Measurements from ENCODE around the gene PLCB1. TPM values are rescaled to one million over a fixed set of nuclear protein-coding genes. Genes with fewer than 3 reads are reported as not detected.

Gene PLCB1
- total and polyA plus RNA-seq, 2 experiments from 2014 or later, result 14.9 to 20.7 TPM

DNA sequence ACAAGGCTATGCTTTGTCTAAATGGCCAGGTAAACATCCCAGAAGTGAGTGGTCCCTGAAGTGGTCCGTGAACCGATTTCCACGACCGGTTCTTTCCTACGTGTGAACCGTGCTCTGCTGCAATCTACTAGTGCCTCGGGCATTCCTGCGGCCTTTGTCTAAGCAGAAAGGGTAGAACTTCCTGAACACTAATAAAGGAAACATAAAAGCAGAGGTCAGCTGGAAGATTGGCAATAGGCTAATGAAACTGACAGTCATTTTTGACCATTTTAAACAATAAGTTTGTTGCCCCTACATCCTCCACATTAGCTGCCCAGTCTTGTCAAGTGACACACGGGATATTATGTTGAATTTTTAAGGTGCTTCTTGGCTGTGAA lies 410.0 kb downstream of the PLCB1 start:
- DNase-seq (ENCODE audit: low spot score), result no peak
- H3F3A ChIP-seq (replicated peaks; ENCODE audit: low read depth), result no peaks in the 10 kb centered on the region

More for the DNA sequence above, 410.0 kb downstream of the PLCB1 start:
- H3K9me2 ChIP-seq (ENCODE audit: insufficient read depth), result no peaks in the 10 kb centered on the region
- H3K4me3 ChIP-seq, result no peak overlapping the region
- H3K36me3 Mint-ChIP-seq (ENCODE audit: low read depth), result no peaks in the 10 kb centered on the region
- H3K4me1 Mint-ChIP-seq, result no peaks in the 10 kb centered on the region; the same call in 2 of the 3 replicates
- H2AFZ ChIP-seq, result no peak overlapping the region
- no peak overlapping the region; the same call in 1 of the 2 replicates for H3K27ac Mint-ChIP-seq
- H3K4me2 ChIP-seq, result no peak overlapping the region
- no peaks in the 10 kb centered on the region for H3K9me3 Mint-ChIP-seq
- ATAC-seq, result no peak
- H3K4me1 ChIP-seq (ENCODE audit: insufficient read depth), result no peaks in the 10 kb centered on the region
- H3K27ac ChIP-seq (ENCODE audit: low read depth), result no peak overlapping the region
- H3K79me2 ChIP-seq (replicated peaks; ENCODE audit: insufficient read depth), result no peaks in the 10 kb centered on the region
- H3K27me3 ChIP-seq (ENCODE audit: insufficient read depth), result no peaks in the 10 kb centered on the region
- no peaks in the 10 kb centered on the region for H3K27me3 Mint-ChIP-seq (ENCODE audit: insufficient read depth, low read depth, poor library complexity)
- no peak for TF ChIP-seq EZH2phosphoT487 (IDR thresholded peaks at IDR 0.05; ENCODE audit: unreplicated experiment)
- TF ChIP-seq JUNB (IDR thresholded peaks at IDR 0.05; ENCODE audit: unreplicated experiment), result no peak
- TF ChIP-seq ZNF114 (CRISPR knock-in tag; IDR thresholded peaks at IDR 0.05), result no peak
- TF ChIP-seq, protein P1, sequence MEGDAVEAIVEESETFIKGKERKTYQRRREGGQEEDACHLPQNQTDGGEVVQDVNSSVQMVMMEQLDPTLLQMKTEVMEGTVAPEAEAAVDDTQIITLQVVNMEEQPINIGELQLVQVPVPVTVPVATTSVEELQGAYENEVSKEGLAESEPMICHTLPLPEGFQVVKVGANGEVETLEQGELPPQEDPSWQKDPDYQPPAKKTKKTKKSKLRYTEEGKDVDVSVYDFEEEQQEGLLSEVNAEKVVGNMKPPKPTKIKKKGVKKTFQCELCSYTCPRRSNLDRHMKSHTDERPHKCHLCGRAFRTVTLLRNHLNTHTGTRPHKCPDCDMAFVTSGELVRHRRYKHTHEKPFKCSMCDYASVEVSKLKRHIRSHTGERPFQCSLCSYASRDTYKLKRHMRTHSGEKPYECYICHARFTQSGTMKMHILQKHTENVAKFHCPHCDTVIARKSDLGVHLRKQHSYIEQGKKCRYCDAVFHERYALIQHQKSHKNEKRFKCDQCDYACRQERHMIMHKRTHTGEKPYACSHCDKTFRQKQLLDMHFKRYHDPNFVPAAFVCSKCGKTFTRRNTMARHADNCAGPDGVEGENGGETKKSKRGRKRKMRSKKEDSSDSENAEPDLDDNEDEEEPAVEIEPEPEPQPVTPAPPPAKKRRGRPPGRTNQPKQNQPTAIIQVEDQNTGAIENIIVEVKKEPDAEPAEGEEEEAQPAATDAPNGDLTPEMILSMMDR (conservative IDR thresholded peaks at IDR 0.05; ENCODE audit: low read depth in 2 of 2), result no peak
- TF ChIP-seq CREB1 (CRISPR knock-in tag; IDR thresholded peaks at IDR 0.05; ENCODE audit: low read depth), result no peak
- no peak for TF ChIP-seq POLR2AphosphoS5 (IDR thresholded peaks at IDR 0.05; ENCODE audit: low read depth)
- TF ChIP-seq, protein P2, sequence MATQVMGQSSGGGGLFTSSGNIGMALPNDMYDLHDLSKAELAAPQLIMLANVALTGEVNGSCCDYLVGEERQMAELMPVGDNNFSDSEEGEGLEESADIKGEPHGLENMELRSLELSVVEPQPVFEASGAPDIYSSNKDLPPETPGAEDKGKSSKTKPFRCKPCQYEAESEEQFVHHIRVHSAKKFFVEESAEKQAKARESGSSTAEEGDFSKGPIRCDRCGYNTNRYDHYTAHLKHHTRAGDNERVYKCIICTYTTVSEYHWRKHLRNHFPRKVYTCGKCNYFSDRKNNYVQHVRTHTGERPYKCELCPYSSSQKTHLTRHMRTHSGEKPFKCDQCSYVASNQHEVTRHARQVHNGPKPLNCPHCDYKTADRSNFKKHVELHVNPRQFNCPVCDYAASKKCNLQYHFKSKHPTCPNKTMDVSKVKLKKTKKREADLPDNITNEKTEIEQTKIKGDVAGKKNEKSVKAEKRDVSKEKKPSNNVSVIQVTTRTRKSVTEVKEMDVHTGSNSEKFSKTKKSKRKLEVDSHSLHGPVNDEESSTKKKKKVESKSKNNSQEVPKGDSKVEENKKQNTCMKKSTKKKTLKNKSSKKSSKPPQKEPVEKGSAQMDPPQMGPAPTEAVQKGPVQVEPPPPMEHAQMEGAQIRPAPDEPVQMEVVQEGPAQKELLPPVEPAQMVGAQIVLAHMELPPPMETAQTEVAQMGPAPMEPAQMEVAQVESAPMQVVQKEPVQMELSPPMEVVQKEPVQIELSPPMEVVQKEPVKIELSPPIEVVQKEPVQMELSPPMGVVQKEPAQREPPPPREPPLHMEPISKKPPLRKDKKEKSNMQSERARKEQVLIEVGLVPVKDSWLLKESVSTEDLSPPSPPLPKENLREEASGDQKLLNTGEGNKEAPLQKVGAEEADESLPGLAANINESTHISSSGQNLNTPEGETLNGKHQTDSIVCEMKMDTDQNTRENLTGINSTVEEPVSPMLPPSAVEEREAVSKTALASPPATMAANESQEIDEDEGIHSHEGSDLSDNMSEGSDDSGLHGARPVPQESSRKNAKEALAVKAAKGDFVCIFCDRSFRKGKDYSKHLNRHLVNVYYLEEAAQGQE (IDR thresholded peaks at IDR 0.05; ENCODE audit: unreplicated experiment), result no peak
- TF ChIP-seq, protein P3, sequence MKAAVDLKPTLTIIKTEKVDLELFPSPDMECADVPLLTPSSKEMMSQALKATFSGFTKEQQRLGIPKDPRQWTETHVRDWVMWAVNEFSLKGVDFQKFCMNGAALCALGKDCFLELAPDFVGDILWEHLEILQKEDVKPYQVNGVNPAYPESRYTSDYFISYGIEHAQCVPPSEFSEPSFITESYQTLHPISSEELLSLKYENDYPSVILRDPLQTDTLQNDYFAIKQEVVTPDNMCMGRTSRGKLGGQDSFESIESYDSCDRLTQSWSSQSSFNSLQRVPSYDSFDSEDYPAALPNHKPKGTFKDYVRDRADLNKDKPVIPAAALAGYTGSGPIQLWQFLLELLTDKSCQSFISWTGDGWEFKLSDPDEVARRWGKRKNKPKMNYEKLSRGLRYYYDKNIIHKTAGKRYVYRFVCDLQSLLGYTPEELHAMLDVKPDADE (IDR thresholded peaks at IDR 0.05), result no peak
- TF ChIP-seq, protein P4, sequence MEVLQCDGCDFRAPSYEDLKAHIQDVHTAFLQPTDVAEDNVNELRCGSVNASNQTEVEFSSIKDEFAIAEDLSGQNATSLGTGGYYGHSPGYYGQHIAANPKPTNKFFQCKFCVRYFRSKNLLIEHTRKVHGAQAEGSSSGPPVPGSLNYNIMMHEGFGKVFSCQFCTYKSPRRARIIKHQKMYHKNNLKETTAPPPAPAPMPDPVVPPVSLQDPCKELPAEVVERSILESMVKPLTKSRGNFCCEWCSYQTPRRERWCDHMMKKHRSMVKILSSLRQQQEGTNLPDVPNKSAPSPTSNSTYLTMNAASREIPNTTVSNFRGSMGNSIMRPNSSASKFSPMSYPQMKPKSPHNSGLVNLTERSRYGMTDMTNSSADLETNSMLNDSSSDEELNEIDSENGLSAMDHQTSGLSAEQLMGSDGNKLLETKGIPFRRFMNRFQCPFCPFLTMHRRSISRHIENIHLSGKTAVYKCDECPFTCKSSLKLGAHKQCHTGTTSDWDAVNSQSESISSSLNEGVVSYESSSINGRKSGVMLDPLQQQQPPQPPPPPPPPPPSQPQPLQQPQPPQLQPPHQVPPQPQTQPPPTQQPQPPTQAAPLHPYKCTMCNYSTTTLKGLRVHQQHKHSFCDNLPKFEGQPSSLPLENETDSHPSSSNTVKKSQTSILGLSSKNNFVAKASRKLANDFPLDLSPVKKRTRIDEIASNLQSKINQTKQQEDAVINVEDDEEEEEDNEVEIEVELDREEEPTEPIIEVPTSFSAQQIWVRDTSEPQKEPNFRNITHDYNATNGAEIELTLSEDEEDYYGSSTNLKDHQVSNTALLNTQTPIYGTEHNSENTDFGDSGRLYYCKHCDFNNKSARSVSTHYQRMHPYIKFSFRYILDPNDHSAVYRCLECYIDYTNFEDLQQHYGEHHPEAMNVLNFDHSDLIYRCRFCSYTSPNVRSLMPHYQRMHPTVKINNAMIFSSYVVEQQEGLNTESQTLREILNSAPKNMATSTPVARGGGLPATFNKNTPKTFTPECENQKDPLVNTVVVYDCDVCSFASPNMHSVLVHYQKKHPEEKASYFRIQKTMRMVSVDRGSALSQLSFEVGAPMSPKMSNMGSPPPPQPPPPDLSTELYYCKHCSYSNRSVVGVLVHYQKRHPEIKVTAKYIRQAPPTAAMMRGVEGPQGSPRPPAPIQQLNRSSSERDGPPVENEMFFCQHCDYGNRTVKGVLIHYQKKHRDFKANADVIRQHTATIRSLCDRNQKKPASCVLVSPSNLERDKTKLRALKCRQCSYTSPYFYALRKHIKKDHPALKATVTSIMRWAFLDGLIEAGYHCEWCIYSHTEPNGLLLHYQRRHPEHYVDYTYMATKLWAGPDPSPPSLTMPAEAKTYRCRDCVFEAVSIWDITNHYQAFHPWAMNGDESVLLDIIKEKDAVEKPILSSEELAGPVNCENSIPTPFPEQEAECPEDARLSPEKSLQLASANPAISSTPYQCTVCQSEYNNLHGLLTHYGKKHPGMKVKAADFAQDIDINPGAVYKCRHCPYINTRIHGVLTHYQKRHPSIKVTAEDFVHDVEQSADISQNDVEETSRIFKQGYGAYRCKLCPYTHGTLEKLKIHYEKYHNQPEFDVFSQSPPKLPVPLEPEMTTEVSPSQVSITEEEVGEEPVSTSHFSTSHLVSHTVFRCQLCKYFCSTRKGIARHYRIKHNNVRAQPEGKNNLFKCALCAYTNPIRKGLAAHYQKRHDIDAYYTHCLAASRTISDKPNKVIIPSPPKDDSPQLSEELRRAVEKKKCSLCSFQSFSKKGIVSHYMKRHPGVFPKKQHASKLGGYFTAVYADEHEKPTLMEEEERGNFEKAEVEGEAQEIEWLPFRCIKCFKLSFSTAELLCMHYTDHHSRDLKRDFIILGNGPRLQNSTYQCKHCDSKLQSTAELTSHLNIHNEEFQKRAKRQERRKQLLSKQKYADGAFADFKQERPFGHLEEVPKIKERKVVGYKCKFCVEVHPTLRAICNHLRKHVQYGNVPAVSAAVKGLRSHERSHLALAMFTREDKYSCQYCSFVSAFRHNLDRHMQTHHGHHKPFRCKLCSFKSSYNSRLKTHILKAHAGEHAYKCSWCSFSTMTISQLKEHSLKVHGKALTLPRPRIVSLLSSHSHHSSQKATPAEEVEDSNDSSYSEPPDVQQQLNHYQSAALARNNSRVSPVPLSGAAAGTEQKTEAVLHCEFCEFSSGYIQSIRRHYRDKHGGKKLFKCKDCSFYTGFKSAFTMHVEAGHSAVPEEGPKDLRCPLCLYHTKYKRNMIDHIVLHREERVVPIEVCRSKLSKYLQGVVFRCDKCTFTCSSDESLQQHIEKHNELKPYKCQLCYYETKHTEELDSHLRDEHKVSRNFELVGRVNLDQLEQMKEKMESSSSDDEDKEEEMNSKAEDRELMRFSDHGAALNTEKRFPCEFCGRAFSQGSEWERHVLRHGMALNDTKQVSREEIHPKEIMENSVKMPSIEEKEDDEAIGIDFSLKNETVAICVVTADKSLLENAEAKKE (CRISPR knock-in tag; IDR thresholded peaks at IDR 0.05), result no peak
- TF ChIP-seq STAT1 (IDR thresholded peaks at IDR 0.05; ENCODE audit: unreplicated experiment), result no peak
- no peak for TF ChIP-seq NANOG (IDR thresholded peaks at IDR 0.05; ENCODE audit: borderline replicate concordance)
- no peak for TF ChIP-seq ZNF331 (CRISPR knock-in tag; IDR thresholded peaks at IDR 0.05; ENCODE audit: low read depth)
- TF ChIP-seq EZH2 (IDR thresholded peaks at IDR 0.05; ENCODE audit: low read depth, unreplicated experiment), result no peak
- H3K36me3 ChIP-seq (ENCODE audit: insufficient read depth), result no peaks in the 10 kb centered on the region
- H4K20me1 ChIP-seq (replicated peaks; ENCODE audit: insufficient read depth), result no peaks in the 10 kb centered on the region
- H3K4me3 Mint-ChIP-seq, result no peak overlapping the region
